ENCODE data around the gene SRSF12.

The SRSF12 gene

DNA sequence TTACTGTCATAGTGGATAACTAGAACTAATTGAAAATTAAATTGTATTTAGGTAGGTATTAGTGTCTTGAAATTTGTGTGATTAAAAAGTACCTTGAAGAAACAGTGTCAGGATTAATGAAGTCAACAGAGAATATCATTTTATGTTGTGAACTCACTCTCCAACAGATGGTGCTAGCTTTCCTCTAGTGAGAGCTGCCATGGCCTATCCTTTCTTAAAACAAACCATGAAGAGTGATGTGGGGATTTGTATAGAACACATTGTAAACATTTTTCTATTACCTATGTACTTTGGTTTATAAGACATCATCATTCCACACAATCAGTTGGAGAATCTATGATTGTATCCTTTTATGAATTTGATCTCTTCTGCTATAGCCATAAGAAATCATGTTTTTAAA, 4.8 kb upstream of the SRSF12 start:
- no peak for DNase-seq (ENCODE audit: low spot score)
- TF ChIP-seq, protein P1, sequence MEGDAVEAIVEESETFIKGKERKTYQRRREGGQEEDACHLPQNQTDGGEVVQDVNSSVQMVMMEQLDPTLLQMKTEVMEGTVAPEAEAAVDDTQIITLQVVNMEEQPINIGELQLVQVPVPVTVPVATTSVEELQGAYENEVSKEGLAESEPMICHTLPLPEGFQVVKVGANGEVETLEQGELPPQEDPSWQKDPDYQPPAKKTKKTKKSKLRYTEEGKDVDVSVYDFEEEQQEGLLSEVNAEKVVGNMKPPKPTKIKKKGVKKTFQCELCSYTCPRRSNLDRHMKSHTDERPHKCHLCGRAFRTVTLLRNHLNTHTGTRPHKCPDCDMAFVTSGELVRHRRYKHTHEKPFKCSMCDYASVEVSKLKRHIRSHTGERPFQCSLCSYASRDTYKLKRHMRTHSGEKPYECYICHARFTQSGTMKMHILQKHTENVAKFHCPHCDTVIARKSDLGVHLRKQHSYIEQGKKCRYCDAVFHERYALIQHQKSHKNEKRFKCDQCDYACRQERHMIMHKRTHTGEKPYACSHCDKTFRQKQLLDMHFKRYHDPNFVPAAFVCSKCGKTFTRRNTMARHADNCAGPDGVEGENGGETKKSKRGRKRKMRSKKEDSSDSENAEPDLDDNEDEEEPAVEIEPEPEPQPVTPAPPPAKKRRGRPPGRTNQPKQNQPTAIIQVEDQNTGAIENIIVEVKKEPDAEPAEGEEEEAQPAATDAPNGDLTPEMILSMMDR (IDR thresholded peaks at IDR 0.05), result peak; percentile 41
- H3K4me3 ChIP-seq, result no peak overlapping the region
- H3K27ac ChIP-seq, result no peak overlapping the region

- no peak overlapping the region for H3K4me3 ChIP-seq
- TF ChIP-seq, protein P1 (IDR thresholded peaks at IDR 0.05), result no peak
- no peak for DNase-seq (ENCODE audit: low spot score)
- H3K27ac ChIP-seq, result no peak overlapping the region
These were observed 4.1 kb upstream of the SRSF12 start for GRCh38 chr6:89121934-89122333.

- no peak for DNase-seq (ENCODE audit: low spot score)
- Histone ChIP-seq H3K27ac (no peak overlapping the region), H3K4me3 (no peak overlapping the region)
- TF ChIP-seq, protein P1 (IDR thresholded peaks at IDR 0.05), result no peak
These were observed 2.5 kb upstream of the SRSF12 start for GRCh38 chr6:89120371-89120770.

GRCh38 chr6:89118931-89119330, 1.1 kb upstream of the SRSF12 start:
- TF ChIP-seq, protein P1 (IDR thresholded peaks at IDR 0.05), result no peak
- Histone ChIP-seq H3K27ac (no peak overlapping the region), H3K4me3 (no peak overlapping the region)
- DNase-seq (ENCODE audit: low spot score), result no peak

- Histone ChIP-seq H3K4me3 (peak overlapping the region; percentile 92), H3K27ac (no peak overlapping the region)
- TF ChIP-seq, protein P1 (IDR thresholded peaks at IDR 0.05), result no peak
- no peak for DNase-seq (ENCODE audit: low spot score)
These were observed 1.2 kb downstream of the SRSF12 start for GRCh38 chr6:89116702-89117101.

GRCh38 chr6:89111933-89112332, 5.9 kb downstream of the SRSF12 start:
- TF ChIP-seq, protein P1 (IDR thresholded peaks at IDR 0.05), result no peak
- no peak for DNase-seq (ENCODE audit: low spot score)

DNA sequence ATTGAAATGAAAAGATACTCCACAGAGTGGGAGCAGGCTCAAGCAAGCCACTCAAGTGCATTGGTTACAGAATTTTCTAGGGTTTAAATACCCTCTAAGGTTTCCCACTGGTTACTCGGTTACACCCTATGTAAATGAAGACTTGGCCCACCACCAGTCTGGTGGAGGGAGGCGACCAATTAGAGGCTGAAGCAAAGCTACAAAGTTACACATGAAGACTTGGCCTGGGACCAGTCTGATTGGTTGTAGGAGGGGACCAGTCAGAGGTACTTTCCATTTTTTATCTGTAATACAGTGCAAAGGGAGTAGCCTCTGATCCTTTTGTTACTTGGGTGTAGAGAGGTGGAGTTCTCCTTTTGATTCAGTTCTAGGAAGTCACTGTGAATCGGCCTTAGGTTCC, 7.6 kb downstream of the SRSF12 start:
- H3K27ac ChIP-seq, result no peak overlapping the region
- no peak overlapping the region for H3K4me3 ChIP-seq
- no peak for DNase-seq (ENCODE audit: low spot score)
- TF ChIP-seq, protein P1 (IDR thresholded peaks at IDR 0.05), result no peak

More at GRCh38 chr6:89111933-89112332, 5.9 kb downstream of the SRSF12 start:
- H3K4me3 ChIP-seq, result no peak overlapping the region
- H3K27ac ChIP-seq, result no peak overlapping the region

Measured in coronary artery (tissue), 2 donors.